Activated CD4-positive, alpha-beta T cell treated with anti-CD3 and anti-CD28 coated beads for 4 hours (primary cell): ENCODE data around the gene ANO2.

Source experiments
- DNase-seq, 2 donors: peaks; one replicate each; pipeline ENCODE4 v3.0.0-alpha.2; 2020

ANO2 gene

GRCh38 chr12:5770727-5771126 is 174.3 kb downstream of the ANO2 start:
- DNase-seq = no peak

DNA sequence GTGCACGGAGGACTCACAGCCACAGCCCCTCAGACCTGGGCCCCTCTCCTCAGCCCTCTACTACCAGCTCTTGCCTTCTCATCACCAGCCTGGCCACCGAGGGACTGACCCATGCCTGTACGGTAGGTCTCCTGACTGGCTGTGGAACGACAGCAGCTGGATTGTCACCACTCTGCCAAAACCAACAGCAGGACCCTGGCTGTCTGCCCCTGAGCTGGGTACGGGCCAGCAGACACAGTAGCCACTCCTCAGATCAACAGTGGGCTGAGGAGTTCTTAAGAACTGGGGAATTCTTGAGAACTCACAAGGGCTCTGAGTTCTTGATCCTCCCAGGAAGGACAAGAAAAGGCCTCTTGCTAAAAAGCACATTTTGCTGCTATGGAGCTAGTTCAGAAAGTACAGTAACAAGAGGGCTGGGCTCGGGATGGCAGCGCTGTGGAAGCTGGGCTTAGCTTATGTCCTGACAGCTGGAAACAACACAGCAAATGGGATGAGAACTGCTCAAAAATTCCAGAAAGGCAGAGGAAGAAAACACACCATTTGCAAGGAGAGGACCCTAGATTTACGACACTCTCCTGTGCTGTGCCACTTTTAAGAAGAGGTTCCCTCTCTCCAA is 176.4 kb downstream of the ANO2 start:
- DNase-seq = no peak

- no peak for DNase-seq
These were observed 176.9 kb downstream of the ANO2 start for GRCh38 chr12:5768171-5768570.

DNA sequence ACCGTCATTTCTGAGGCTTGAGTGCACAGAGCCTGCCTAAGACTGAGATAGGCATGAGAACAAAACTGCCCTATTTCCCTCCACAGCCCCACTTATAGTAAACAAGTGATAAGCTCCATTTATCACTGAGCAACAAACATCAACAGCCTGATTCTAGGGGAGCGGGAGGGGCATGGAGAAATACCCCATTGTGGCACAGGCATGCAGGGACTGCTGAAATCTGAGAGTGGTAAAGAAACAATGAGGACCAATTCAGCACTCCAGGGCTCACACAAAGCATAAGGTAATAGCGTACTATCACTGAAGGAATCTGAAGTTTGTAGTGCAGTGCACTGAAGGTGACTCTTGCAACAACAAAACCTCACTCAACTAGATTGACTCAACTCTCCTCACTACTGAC is 186.7 kb downstream of the ANO2 start:
- DNase-seq = no peak

DNA sequence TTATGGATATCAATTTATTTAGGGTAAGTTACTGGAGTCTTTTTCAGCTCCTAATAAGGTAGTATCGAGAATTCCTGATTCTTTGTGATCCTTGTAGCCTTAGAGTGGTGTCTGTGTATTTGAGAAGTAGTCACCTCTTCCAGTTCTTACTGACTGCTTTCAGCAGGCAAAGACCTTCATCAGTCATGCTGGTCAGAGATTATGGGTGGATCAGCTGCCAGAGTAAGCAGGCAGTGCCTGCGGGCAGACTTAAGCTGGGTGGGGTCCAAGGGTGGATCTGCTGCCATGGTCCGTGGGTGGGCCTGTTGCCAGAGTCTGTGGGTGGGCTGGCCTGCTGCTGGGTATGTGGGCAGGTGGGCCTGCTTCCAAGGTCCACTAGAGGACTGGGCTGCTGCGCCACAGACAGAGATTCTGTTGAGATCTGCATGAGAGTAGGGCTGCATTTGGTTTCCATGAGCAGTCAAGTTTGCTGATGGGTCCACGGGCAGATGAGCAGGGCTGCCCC is 188.7 kb downstream of the ANO2 start:
- no peak for DNase-seq

DNA sequence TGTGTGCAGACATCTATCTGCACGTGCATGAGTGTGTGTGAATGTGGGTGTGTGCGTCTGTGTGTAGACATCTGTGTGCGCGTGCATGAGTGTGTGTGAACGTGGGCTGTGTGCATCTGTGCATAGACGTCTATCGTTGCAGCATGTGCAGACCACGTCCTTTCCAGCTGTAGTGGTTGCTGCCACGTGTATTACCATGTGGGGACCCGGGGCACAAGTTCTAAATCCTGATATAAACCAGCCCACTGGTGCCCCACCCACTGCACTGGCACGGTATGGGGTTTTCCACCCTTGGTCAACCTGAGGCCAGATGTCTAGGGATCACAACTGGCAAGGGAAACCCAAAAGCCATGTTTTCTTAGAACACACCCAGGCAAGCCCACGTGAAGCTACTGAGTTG is 197.0 kb downstream of the ANO2 start:
- no peak for DNase-seq

GRCh38 chr12:5746917-5747316 is 198.1 kb downstream of the ANO2 start:
- DNase-seq = no peak

- DNase-seq = no peak
These were observed 198.8 kb downstream of the ANO2 start for GRCh38 chr12:5746036-5746908.

DNA sequence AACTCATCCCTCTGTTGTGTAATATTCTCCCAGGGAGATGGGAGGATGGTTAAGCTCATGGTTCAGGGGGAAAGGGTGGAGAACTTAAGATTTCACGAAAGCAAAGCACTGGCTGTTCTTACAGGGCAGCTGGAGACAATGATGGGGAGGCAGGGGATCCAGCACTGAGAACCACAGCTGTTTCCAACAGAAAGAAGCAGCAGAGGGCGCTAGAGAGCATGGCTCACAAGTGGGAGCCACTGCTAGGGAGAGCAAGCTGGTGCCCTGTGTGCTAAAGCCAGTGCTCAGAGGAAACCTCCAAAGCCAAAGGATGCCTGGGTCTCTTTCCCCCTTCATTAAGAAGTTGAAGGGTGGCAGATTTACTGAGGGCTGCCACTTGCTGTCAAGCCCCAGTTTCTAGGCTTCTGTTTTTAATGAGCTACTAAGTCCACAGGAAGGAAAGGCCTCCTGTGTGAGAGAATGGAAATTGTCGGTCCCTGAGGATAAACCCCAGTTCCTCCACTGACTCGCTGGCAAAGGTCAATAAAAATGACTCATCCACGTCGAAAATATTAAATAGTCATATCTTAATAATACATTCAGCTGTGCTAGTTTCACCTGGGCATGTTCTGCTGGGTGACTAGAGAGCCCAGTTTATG is 199.7 kb downstream of the ANO2 start:
- peak in 1 of 2 donors; percentile 30 for DNase-seq

DNA sequence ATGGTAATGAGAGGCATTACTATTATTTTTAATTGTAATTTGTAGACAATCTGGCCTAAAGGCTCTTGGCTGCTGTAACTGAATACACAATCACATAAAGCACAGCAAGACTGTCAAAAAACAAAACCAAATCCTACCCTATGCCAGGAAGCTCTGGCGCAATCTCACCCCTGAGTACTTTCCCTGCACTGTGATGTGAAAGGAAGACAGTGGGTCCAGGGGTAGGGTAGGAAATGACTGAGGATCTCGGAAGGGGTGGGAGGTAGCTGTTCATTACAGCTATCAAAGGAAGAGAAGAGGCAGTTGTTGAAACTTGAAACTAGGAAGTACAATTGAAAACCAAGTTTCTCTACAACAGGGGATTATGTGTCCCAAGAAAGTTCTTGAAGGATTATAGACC is 202.8 kb downstream of the ANO2 start:
- DNase-seq = no peak

- no peak for DNase-seq
These were observed 205.1 kb downstream of the ANO2 start for GRCh38 chr12:5739917-5740316.

DNA sequence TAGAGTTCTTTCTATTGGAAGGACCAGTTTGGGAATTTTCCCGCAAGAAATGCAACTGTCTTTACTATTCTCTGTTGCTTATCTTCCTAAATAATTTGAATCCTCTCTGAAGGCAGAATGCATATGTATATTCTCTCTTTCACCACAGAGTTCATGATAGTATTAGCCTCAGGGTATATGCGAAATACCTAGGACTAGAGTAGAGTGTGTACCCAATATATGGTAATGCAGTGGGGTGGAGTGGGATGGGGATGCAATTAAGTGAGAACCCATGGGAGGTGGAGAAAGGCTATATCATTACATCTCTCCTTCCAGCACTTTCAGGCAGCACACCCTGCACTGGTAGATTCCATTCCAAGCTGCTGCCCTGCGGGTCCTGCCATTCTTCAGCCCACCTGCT is 207.3 kb downstream of the ANO2 start:
- DNase-seq = no peak

- no peak for DNase-seq
These were observed 208.5 kb downstream of the ANO2 start for GRCh38 chr12:5736527-5736926.

GRCh38 chr12:5736016-5736415 is 209.0 kb downstream of the ANO2 start:
- no peak for DNase-seq

DNA sequence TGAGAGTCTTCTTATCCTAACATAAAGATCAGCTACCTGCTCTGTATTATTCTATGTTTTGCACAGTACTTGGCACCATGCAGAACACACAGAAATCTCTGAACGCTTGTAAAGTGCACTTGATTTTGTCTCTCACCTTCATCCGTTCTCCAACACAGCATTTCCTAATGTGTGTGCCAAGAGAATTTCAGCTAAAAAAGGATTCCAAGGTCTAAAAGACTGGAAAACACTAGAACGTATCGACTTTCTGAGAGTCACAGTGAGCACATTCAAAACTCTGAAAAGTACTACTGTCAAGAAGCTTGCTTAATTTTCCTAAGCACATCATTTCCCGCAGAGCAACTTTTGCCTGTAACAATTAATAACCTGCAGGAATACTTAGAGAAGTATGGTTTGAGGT is 211.1 kb downstream of the ANO2 start:
- DNase-seq = no peak

DNA sequence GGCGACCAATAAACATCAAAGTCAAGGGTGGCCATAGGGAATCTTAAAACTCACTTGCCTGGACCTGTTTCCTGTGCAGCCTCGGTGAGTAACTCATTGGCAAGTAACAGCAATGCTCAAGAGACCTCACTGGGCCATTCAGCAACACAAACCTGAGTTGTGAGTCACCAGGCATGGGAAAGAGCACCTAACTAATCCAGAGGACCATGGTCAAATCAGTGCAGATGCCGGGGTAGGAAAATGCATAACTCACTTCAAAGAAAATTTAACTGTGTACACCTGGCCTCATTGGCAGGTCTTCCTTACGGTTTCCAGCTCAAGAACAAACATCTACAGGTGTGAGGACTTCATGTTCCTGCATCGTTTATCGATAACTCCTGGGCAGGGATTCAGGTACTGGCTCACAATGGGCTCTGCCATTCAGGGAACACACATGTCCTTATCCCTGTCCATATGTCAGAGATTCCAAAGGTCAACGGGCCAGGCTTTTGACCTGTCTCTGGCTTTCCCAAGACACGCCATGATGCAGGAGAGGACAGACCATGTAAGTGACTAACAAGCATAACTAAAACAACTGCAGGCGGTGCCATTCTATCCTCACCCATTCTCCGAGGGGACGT is 211.8 kb downstream of the ANO2 start:
- no peak for DNase-seq

GRCh38 chr12:5730962-5731361 is 214.1 kb downstream of the ANO2 start:
- DNase-seq = no peak

GRCh38 chr12:5723711-5724252 is 221.3 kb downstream of the ANO2 start:
- no peak for DNase-seq

GRCh38 chr12:5723071-5723470 is 222.0 kb downstream of the ANO2 start:
- no peak for DNase-seq

DNA sequence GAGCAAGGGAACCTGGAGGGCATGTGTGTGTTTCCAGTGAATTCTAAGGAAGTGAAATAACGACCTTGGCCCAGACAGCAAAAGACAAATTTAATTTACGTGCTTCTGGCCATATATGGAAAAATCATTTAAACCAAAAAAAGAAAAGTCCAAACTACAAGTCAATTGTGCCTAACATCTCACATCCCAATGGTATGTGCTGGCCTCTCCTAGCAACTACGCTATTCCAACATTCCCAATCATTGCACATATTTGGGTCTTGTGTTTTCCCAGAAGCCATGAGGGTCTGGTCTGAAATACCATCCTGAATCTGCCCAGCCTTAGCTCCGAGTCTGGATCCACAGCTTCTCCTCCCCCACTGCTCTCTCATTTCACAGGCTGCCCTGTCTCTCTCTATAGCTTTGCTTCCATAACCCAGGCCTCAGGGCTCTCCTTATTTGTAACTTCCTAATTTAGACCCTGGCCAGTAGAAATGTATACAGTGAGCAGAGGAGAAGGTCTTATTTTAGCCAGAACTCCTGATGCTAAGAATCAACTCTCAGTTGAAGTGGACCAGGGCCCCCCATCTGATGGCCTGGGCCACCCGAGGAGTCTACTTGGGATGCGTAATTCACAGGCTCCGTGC is 224.6 kb downstream of the ANO2 start:
- DNase-seq = no peak

DNA sequence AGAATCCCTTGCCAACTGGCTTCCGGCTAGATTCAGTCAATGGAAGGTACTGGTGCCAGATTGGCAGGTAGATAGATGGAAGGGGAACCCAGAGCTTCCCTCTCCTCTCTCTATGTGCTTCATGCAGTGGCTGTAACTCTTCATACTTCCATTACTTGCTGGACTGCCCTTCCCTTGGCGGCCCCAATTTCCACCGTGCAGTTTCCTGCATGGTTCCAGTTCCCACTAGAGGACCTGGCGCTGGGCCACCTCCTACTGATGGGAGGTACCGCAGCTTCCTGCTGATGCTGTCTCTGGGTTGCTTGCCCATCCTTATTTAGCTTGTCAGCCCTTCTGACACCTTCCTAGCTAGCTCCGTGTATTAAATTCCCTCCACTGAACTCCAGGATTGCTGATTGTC is 226.4 kb downstream of the ANO2 start:
- no peak for DNase-seq

DNA sequence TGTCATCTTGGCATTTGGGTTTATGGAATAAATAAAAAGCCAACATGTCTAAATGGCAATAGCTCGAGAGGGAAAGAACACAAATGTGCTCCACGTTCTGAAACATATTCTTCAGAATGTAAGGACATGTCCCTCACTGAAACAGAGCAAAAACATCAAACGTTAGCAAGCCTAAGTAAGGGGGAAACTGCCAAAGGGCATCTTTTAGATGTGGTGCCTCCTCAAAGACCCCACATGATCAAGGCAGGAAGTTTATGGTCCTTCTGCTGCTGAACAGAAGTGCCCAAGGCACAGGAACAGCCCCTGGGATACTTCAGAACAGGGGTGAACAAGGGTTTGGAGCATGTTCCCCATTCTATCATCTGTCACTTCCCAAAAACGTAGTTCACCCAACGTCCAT is 227.0 kb downstream of the ANO2 start:
- DNase-seq = no peak

DNA sequence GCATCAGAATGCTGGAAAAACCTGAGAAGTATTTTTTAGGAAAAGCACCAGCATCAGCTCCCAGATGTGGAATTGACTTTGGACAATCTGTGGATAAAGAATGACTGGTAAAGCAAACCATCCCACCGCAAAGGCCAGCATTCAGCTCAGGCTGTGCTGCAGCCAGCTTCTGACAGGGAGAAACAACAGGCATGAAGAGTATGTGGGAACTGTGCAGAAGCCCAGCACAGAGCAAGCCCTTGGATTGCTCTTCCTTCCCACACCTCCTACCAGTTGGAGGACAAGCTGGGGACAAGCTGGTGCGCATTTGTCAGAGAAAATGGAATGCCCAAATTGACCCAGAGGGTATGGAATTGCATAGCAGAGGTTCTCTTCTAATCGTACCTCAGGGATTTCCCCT is 228.1 kb downstream of the ANO2 start:
- DNase-seq = no peak
